Activated B cell treated with CpG ODN at 0.5 μM for 24 hours (primary cell): ENCODE measurements around the gene GPR135. TPM values are rescaled to one million over a fixed set of nuclear protein-coding genes. Genes with fewer than 3 reads are reported as not detected.

ENCODE experiments used
- ATAC-seq: fragments of 200-7000 bp; cut with Tn5 transposase; one replicate; pipeline ENCODE4 v1.10.0; 2021; ENCODE audit warnings: low read depth, mild to moderate bottlenecking, moderate library complexity
- CTCF ChIA-PET: fragments of 350-600 bp; sonication (Branson Sonifier 250); formaldehyde crosslinking; loops from one replicate; lab custom pipeline; 2021; ENCODE audit warnings: antibody characterized with exemption; lab: Charles Lee
- POLR2A ChIA-PET: fragments of 350-600 bp; sonication (Branson Sonifier 250); formaldehyde crosslinking; loops from one replicate; lab custom pipeline; 2021; ENCODE audit warnings: antibody characterized with exemption; lab: Charles Lee
- DNase-seq: peaks from one replicate; pipeline ENCODE4 v3.0.0; 2022
- H3K27ac Mint-ChIP-seq: one replicate; pipeline ENCODE4 v1.8.0; 2020; ENCODE audit warnings: mixed read lengths
- H3K27me3 Mint-ChIP-seq: one replicate; pipeline ENCODE4 v1.8.0; 2021; ENCODE audit warnings: mixed read lengths
- H3K36me3 Mint-ChIP-seq: one replicate; pipeline ENCODE4 v1.8.0; 2021; ENCODE audit warnings: low read depth, mixed read lengths
- H3K4me1 Mint-ChIP-seq: one replicate; pipeline ENCODE4 v1.8.0; 2021; ENCODE audit warnings: mixed read lengths
- H3K4me3 Mint-ChIP-seq: one replicate; pipeline ENCODE4 v1.8.0; 2020; ENCODE audit warnings: mild to moderate bottlenecking, mixed read lengths
- H3K9me3 Mint-ChIP-seq: one replicate; pipeline ENCODE4 v1.8.0; 2020; ENCODE audit warnings: mixed read lengths
- CTCF ChIP-seq: fragments of 200-600 bp; IDR thresholded peaks from one replicate; pipeline ENCODE4 v1.8.0; 2022; ENCODE audit warnings: antibody characterized with exemption, mild to moderate bottlenecking
- intact Hi-C: fragments of 100-400 bp; cut with micrococcal nuclease; formaldehyde crosslinking; loops from one replicate; pipeline ENCODE4 v1.15.1; 2024
- total RNA-seq: library from RNA; stranded (reverse); gene quantifications from 2 replicates; pipeline ENCODE4 v1.2.3, GENCODE V29; 2022

GPR135 gene
- total RNA-seq, 1 donor from 2014 or later = 1.5 TPM

- CTCF ChIA-PET = interaction anchor here (2.4 to 2.5 kb wide), 2 partner anchors 20 kb away, joined by 8 to 9 read pairs; partner anchors contain the start of genes JKAMP and L3HYPDH
- H3K4me3 Mint-ChIP-seq = peak overlapping the region; percentile 86
- peak; percentile 4 for ATAC-seq
- no peaks in the 10 kb centered on the region for H3K27me3 Mint-ChIP-seq
- H3K9me3 Mint-ChIP-seq = no peaks in the 10 kb centered on the region
- no peak for TF ChIP-seq CTCF
- peak; percentile 35 for DNase-seq
- POLR2A ChIA-PET = interaction anchor here (1.9 to 2.3 kb wide), 2 partner anchors 13 to 20 kb away, joined by 5 to 13 read pairs; partner anchors contain the start of genes JKAMP and L3HYPDH
- peaks cover 14% of the 10 kb centered on the region for H3K4me1 Mint-ChIP-seq
- intact Hi-C loops = loop anchor here (1.0 to 10.0 kb wide), 2 partner anchors 1037 to 1191 kb away; partner anchors contain the start of genes KIAA0586 and TIMM9
- H3K27ac Mint-ChIP-seq = no peak overlapping the region
- no peaks in the 10 kb centered on the region for H3K36me3 Mint-ChIP-seq
These were observed 1.2 kb downstream of the GPR135 start for GRCh38 chr14:59463787-59464485.

DNA sequence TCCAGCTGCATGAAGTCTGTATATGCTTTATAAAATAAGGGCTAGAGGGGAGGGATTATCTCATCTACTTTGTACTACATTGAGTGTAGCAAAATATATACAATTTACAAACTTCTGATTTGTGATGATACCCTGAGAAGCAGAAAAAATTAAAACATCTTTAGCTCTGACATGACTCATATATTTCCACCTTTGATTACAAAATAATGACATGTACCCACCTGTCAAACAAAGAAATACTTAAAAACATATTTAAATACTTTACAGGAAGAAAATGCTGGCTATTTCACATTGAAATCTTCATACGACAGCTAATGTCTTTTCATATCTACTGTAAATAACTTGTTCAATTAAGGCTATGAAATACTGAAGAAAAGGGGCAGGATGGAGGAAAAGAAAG, 3.3 kb downstream of the GPR135 start:
- intact Hi-C loops = loop anchor here (10.0 kb wide), 1 partner anchor 1193 kb away; no protein-coding TSS in a partner anchor
- DNase-seq (no peak), ATAC-seq (no peak)
- CTCF ChIA-PET = interaction anchor here (2.5 kb wide), 1 partner anchor 22 kb away, joined by 8 read pairs; the partner anchor contains the start of genes JKAMP and L3HYPDH
- Mint-ChIP-seq H3K27me3 (no peaks in the 10 kb centered on the region), H3K4me1 (peaks cover 14% of the 10 kb centered on the region), H3K9me3 (peaks cover 4% of the 10 kb centered on the region), H3K27ac (no peak overlapping the region), H3K4me3 (no peak overlapping the region), H3K36me3 (peaks cover 8% of the 10 kb centered on the region)
- POLR2A ChIA-PET = no interaction called here
- TF ChIP-seq CTCF = no peak

DNA sequence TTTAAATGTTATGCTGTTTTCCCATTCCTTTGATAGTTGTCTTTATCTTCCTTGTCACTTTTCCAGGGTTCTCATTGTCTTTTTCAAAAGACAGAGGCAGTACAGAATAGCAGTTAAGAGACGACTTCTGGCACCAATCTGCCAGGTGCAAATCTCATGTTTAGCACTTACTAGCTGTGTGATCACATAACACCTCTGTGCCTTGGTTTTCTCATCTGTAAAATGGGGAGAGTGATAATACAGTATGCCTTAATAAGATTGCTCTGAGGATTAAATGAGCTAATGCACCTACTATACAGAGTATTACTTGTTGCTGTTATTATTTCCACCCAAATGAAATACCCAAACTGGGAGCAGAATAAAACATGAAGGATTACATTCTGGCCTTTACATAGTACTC, 4.8 kb downstream of the GPR135 start:
- Mint-ChIP-seq H3K27ac (no peak overlapping the region), H3K4me3 (no peak overlapping the region), H3K36me3 (peaks cover 11% of the 10 kb centered on the region), H3K9me3 (peaks cover 4% of the 10 kb centered on the region), H3K4me1 (peaks cover 10% of the 10 kb centered on the region), H3K27me3 (no peaks in the 10 kb centered on the region)
- ATAC-seq (no peak), DNase-seq (no peak)
- ChIA-PET CTCF (no interaction called here), POLR2A (no interaction called here)
- intact Hi-C loops = loop anchor here (10.0 kb wide), 1 partner anchor 1194 kb away; no protein-coding TSS in a partner anchor
- no peak for TF ChIP-seq CTCF

DNA sequence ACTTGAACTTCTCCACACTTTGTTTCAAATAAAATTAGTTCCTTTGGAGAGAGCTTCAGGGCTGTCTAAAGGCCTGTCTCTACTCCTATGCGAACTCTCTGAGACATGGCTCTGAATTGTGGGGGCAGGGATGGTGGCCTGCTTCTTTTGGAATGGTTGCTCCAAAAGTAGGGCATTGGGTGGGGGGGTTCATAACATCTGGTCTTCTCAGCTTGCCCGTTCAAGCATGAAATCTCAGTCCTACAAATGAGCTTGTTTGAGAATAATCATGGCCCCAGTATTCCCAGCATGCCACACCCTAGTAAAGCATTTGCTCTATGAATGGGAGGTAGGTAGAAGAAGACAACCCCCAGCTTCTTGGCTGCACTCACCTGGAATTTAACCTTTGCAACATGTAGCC, 6.7 kb downstream of the GPR135 start:
- no peak for ATAC-seq

More for the DNA sequence above, 6.7 kb downstream of the GPR135 start:
- Mint-ChIP-seq H3K9me3 (peaks cover 4% of the 10 kb centered on the region), H3K36me3 (peaks cover 11% of the 10 kb centered on the region), H3K4me1 (peaks cover 2% of the 10 kb centered on the region), H3K27ac (no peak overlapping the region), H3K4me3 (no peak overlapping the region), H3K27me3 (no peaks in the 10 kb centered on the region)
- intact Hi-C loops = no loop called here
- TF ChIP-seq CTCF = no peak
- ChIA-PET CTCF (no interaction called here), POLR2A (no interaction called here)
- DNase-seq = no peak
